ENCODE results near the gene RFT1. TPM values are rescaled to one million over a fixed set of nuclear protein-coding genes. Genes with fewer than 3 reads are reported as not detected.

RFT1 gene
- total RNA-seq, 4 donors from 2014 or later, result 8.3 to 19.7 (median 10.2) TPM

DNA sequence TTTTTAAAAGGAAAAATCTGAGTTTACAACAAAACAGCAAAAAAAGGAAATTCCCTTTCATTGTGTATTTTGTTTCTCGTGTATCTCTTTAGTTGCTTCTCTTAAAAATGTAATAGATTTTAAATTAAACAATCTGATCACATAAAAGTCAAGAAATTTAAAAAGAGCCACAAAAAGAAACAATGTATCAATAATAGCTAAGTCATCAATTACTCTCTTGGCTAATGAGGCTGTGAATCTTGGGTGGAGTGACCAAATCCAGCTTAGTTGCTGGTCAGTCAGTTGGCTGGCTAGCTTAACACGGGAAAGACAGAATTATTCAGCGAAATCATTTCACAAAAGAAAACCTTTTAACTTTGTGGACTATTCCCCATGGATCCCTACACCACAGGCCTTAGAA is 87.6 kb downstream of the RFT1 start:
- peaks cover 22% of the 10 kb centered on the region for H3K4me1 ChIP-seq
- WGBS, result 86% methylated on average over 3 of the region's 3 CpGs
- TF ChIP-seq EP300 (IDR thresholded peaks at IDR 0.05), result no peak
- TF ChIP-seq, protein P1, sequence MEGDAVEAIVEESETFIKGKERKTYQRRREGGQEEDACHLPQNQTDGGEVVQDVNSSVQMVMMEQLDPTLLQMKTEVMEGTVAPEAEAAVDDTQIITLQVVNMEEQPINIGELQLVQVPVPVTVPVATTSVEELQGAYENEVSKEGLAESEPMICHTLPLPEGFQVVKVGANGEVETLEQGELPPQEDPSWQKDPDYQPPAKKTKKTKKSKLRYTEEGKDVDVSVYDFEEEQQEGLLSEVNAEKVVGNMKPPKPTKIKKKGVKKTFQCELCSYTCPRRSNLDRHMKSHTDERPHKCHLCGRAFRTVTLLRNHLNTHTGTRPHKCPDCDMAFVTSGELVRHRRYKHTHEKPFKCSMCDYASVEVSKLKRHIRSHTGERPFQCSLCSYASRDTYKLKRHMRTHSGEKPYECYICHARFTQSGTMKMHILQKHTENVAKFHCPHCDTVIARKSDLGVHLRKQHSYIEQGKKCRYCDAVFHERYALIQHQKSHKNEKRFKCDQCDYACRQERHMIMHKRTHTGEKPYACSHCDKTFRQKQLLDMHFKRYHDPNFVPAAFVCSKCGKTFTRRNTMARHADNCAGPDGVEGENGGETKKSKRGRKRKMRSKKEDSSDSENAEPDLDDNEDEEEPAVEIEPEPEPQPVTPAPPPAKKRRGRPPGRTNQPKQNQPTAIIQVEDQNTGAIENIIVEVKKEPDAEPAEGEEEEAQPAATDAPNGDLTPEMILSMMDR (IDR thresholded peaks at IDR 0.05), result no peak
- TF ChIP-seq POLR2AphosphoS5 (IDR thresholded peaks at IDR 0.05), result no peak
- no peak for TF ChIP-seq POLR2A (IDR thresholded peaks at IDR 0.05)

DNA sequence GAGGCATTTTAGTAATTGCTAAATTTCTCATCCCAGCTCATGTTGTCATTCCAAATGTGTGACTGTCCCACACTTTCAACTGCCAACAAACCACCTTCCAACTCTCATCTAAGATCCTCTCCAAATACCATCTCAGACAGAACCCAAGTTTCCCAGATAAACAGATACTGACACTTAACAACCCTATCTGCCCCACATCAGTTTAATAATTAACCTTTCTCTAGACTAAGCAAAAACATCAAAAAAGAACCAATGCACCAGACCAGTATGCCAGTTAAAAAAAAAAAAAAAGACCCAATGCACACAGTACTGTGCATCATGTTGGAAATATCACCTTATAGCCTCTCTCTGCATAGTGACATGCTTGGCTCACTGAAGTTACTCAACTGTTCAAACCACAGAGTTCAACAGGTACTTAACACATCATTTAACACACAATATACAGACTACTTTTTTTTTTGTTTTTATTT is 89.8 kb downstream of the RFT1 start:
- no peaks in the 10 kb centered on the region for H3K27me3 ChIP-seq
- H3K36me3 ChIP-seq, result no peaks in the 10 kb centered on the region
- TF ChIP-seq POLR2AphosphoS5 (IDR thresholded peaks at IDR 0.05), result no peak
- TF ChIP-seq POLR2A (IDR thresholded peaks at IDR 0.05), result no peak
- TF ChIP-seq EP300 (IDR thresholded peaks at IDR 0.05), result no peak
- TF ChIP-seq, protein P1 (IDR thresholded peaks at IDR 0.05), result no peak
- peaks cover 18% of the 10 kb centered on the region for H3K4me1 ChIP-seq
- DNase-seq (ENCODE audit: low spot score in 2 of 2), result no peak
- no peak overlapping the region for H3K27ac ChIP-seq
- H3K4me3 ChIP-seq, result no peak overlapping the region
- no peaks in the 10 kb centered on the region for H3K9me3 ChIP-seq

More for the DNA sequence above, 87.6 kb downstream of the RFT1 start:
- Histone ChIP-seq H3K4me3 (no peak overlapping the region), H3K27me3 (no peaks in the 10 kb centered on the region), H3K27ac (no peak overlapping the region), H3K9me3 (no peaks in the 10 kb centered on the region), H3K36me3 (no peaks in the 10 kb centered on the region)
- DNase-seq (ENCODE audit: low spot score in 2 of 2), result no peak

DNA sequence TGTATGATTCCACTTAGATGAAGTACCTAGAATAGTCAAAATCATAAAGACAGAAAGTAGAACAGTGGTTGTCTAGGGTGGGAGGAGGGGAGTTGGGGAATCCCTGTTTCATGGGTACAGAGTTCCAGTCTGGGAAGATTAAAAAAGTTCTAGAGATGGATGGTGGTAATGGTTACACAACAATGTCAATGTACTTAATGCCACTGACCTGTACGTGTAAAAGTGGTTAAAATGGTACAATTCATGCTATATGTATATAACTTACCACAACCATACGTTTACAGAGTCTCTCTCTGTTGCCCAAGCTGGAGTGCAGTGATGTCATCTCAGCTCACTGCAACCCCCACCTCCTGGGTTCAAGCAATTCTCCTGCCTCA is 90.9 kb downstream of the RFT1 start:
- no peak for TF ChIP-seq POLR2AphosphoS5 (IDR thresholded peaks at IDR 0.05)
- TF ChIP-seq EP300 (IDR thresholded peaks at IDR 0.05), result no peak
- TF ChIP-seq, protein P1 (IDR thresholded peaks at IDR 0.05), result no peak
- no peak for TF ChIP-seq POLR2A (IDR thresholded peaks at IDR 0.05)
- Histone ChIP-seq H3K4me1 (peaks cover 16% of the 10 kb centered on the region), H3K4me3 (no peak overlapping the region), H3K36me3 (no peaks in the 10 kb centered on the region), H3K9me3 (no peaks in the 10 kb centered on the region), H3K27me3 (no peaks in the 10 kb centered on the region), H3K27ac (no peak overlapping the region)
- 88% methylated on average over 2 of the region's 2 CpGs for WGBS
- DNase-seq (ENCODE audit: low spot score in 2 of 2), result no peak

DNA sequence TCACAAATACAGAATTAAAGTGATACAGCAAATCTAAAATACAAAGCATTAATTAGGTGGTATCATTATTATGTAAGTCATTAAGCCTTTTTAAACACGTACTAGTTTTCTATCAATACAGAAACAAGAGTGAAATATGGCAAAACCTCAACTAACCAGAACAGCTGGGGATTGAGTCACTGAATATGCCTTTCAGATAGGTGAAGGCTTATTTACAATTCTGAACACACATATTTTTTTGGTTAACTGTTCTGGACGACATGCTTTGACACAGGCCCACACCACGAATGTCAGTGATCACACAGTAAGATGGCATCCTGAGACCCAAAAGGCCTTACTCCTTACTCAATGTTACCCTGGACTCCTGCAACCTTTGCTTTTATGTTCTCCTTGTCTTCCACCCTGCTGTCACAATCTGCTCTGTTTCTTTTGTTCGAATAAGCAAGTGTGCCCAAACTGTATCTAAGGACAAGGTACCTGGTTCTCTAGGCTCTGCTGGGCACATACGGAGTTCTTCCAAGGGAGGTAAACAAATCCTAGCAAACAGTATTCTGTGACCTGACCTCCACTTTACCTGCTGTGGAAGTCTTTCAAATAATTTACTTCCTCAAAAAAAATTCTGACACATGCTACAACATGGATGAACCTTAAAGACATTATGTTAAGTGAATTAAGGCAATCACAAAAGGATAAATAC is 91.4 kb downstream of the RFT1 start:
- H3K27me3 ChIP-seq, result no peaks in the 10 kb centered on the region
- H3K4me1 ChIP-seq, result peaks cover 11% of the 10 kb centered on the region
- no peak for DNase-seq (ENCODE audit: low spot score in 2 of 2)
- no peak for TF ChIP-seq POLR2A (IDR thresholded peaks at IDR 0.05)
- TF ChIP-seq EP300 (IDR thresholded peaks at IDR 0.05), result no peak
- TF ChIP-seq, protein P1 (IDR thresholded peaks at IDR 0.05), result no peak
- no peak for TF ChIP-seq POLR2AphosphoS5 (IDR thresholded peaks at IDR 0.05)
- no peaks in the 10 kb centered on the region for H3K9me3 ChIP-seq
- H3K4me3 ChIP-seq, result no peak overlapping the region
- H3K36me3 ChIP-seq, result no peaks in the 10 kb centered on the region
- no peak overlapping the region for H3K27ac ChIP-seq
- 81% methylated on average over 5 of the region's 5 CpGs for WGBS

Other genes starting within 250 kb of the RFT1 start
- 10 to 100 TPM; 15.9 to 25.7 (median 19.3) TPM for gene STIMATE, start 232.9 kb downstream of the RFT1 start, total RNA-seq
- 10 to 100 TPM in 3 of 4 donors, 1 to 10 TPM in 1; 9.7 to 25.5 (median 13.1) TPM for gene SFMBT1, start 84.4 kb downstream of the RFT1 start, total RNA-seq
- 10 to 100 TPM; 27.9 to 31.3 (median 29.3) TPM for gene PRKCD, start 30.8 kb upstream of the RFT1 start, total RNA-seq
- gene TKT, start 125.6 kb upstream of the RFT1 start, total RNA-seq, result 100 to 1,000 TPM; 107 to 194 (median 155) TPM
- 10 to 100 TPM; 18.0 to 30.1 (median 22.8) TPM for gene DCP1A, start 217.1 kb upstream of the RFT1 start, total RNA-seq